Hypothalamus (tissue), 51 donors: ENCODE data around the gene UPP1.
A peak's percentile ranks its signal among the peaks of the same experiment; 100 is the strongest.
"Not testable (repeated sequence)": the region's sequence is repeated elsewhere in the genome, so short reads cannot be mapped to it uniquely, and the experiment has no call there.

ENCODE experiments used
- DNase-seq, 51 donors: peaks; one replicate each; lab custom pipeline; 2025; lab: John Stamatoyannopoulos, UW

Gene UPP1

DNA sequence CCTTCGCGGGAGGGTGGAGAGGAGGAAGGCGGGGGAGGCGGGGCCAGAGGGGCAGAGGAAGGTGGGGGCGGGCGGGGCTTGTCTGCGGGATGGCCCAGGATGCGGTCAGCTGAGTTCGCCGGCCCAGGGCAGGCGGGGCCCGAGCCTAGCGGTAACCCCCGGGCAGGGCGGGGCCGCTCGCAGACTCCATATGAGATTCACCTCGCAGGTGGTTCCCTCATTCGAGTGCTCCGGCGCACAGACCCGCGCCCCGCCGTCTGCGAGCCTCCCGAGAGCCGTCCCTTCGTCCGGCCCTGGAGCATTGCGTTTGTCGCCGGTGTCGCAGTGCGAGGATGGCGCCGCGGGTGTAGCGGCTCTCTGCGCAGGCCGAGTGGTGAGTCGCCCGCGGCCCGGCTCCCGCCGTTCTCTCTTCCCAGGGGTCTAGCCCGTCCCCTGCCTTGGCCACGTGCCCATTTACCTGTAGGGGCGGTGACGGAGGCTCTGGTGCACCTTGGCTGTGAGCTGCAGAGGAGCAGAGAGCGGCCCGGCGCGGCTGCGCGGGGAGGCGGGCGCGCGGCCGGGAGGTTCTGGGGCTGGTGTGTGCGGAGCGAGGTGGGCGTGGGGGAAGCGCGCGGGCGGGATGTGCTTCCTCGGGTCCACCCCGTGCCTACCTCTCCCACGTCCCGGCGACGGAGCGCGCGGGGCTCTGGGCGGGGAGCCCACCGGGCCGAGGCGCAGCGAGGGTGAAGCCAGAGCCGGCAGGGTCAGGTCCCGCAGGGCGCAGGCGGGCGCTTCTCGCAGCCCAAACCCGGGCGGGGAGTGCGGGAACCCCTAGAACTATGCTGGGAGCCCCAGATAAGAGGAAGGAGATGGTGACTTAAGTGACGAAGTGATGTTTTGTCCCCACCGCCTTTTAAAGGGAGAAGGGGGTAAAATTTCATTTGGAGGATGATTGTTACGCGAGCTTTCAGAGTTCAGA lies at the start of gene UPP1:
UPP1 (plus strand) TSS at position 220 of the 958 bp plus-strand sequence. CDS start 5,519 bp downstream, outside the sequence.
- peak in 50 of 51 donors; percentile 23 to 88 (median 68) for DNase-seq

- DNase-seq, result no peak
Measured at GRCh38 chr7:48040944-48041652, 48.0 kb upstream of the UPP1 start.

- peak in 1 of 51 donors; percentile 16 for DNase-seq
Measured at GRCh38 chr7:48041653-48041970, 47.5 kb upstream of the UPP1 start.

DNA sequence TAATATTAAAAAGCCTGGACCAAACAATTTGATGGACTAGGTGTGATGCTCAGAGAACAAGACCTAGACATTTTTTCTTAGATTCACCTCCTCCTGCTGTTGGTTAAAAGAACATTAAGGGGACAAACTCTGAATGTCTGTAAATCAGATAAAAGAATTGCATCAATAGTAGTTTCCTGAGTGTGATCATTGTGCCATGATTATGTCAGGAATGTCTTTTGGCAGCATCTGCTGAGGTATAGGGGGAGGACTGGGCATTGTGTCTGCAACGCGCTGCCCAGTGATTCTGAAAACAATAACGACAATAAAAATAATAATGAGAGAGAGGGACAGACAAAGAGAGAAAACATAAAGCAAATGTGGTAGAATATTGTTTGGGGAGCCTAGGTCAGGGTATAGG lies 46.8 kb upstream of the UPP1 start:
- no peak for DNase-seq

- no peak for DNase-seq
Measured at GRCh38 chr7:48042636-48043035, 46.4 kb upstream of the UPP1 start.

- no peak for DNase-seq
Measured at GRCh38 chr7:48045195-48045765, 43.8 kb upstream of the UPP1 start.

DNA sequence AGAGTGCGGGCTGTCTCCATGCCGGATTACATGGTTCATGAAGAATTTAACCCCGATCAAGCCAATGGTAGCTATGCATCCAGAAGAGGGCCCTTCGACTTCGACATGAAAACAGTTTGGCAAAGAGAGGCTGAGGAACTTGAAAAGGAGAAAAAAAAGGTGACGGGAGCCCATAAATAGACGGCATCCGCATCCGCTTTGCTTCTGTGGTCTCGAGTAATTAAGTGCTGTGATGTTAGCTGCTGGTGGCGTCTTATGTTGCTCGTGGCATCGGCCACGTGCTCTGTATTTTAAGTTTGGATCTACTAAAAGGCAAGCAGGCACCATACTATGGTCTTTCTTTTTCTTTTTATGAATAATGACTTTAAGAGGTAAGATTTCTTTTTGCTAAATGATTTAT lies 42.6 kb upstream of the UPP1 start:
- no peak for DNase-seq

DNA sequence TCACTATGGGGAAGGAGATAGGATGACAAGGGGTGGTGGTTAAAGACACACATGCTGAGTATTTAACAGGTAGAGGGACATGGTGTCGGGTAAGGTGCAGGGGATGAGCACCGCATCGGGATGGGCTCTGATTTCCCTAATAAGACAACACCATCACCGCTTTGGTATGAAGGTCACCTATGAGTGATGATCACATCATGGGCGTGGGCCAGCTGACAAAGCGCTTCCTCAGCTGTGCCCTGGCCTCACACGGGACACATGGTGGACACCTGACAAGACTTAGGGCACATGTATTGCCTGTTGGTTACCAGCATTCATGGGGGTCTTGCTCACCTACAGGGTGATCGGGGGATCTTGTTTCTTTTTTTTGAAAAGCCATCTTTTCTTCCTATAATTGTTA lies 41.0 kb upstream of the UPP1 start:
- no peak for DNase-seq

DNA sequence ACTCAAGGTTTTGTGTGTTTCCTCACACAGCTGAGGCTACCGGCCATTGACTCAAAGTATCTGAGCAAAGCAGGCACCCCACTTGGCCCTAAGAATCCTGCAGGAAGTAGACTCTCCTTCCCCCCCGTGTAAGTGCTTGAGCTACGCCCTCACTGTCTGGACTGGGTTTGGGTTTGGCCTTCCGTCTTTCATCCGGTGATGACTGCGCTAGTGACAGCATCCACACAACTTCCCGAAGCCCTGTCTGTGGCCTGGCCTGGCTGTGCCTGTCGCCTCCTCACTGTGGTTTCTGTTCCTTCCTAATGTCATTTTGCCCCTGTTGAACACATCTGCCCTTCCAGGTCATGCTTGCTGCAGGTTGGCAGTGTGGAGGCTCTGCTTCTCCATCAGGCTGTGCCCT lies 39.2 kb upstream of the UPP1 start:
- no peak for DNase-seq

- DNase-seq, result no peak
Measured at GRCh38 chr7:48052748-48053147, 36.3 kb upstream of the UPP1 start.

DNA sequence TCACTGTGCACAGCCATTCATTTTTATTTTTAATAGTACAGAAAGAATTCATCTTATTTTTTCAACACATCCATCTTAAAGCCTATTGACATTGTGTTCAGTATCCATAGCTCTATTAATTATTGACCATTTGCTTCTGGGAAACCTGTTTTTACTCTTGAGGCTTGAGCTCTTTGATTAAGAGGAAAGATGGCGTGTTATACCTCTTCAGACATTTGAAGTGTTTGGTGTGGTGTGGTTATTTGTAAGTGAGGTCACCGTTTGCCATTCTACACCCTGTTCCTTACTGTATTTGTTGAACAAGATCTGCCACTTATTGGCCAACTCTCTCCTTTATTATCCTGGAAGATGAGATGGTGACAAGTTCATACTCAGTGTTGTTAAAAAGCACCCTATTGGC lies 35.3 kb upstream of the UPP1 start:
- no peak for DNase-seq

GRCh38 chr7:48058990-48059389 lies 30.1 kb upstream of the UPP1 start:
- no peak for DNase-seq

- no peak for DNase-seq
Measured at GRCh38 chr7:48059706-48060105, 29.4 kb upstream of the UPP1 start.

- DNase-seq, result no peak
Measured at GRCh38 chr7:48063985-48064384, 25.1 kb upstream of the UPP1 start.

DNA sequence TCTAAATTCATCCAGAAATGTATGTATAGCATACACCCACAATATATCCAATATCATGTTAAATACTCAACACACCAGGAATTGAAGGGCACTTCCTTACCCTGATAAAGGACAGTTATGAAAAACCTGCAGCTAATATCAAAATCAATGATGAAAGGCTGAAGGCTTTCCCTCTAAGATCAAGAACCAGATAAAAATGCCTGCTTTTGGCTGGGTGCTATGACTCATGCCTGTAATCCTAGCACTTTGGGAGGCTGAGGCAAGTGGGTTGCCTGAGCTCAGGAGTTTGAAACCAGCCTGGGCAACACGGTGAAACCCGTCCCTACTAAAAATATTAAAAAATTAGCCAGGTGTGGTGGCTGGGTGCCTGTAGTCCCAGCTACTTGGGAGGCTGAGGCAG lies 21.6 kb upstream of the UPP1 start:
- no peak for DNase-seq

DNA sequence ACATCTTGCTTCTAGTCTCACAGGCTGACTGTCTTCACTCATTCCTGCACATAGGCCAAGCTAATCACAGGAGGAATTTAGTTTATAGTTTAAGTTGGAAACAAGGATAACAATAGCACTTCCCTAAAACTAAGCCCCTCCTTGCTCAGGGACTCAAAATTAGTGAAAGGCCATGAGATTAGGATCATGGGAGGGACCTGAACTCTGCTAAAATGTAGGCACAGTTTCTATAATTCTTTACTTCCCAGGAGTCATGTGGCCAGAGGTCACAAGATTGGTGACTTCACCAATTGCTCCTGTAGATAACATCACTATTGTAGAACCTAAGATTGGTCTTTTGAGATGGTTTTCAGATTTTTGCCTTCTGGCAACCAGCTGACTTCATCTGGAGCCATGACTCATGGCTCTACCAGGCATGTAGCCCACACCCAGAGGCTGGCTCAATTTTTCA lies 14.8 kb upstream of the UPP1 start:
- DNase-seq, result no peak

DNA sequence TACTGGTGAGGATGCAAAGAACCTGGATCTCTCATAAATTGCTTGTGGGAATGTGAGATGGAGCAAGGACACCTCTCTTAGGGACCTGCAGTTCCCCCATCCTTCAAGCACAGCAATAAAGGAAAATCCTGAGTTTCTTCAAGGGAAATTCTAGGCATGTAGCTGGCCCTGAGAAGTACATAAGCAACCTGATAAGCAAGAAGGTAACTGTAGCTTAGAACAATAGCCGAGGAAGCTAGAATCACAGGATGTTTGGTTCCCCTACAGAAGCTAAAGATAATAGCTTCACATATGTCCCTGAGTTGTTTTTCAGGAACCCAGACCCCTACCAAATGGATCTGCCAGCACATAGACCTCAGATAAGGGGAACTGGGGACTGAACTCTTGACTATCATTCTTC lies 11.6 kb upstream of the UPP1 start:
- no peak for DNase-seq

DNA sequence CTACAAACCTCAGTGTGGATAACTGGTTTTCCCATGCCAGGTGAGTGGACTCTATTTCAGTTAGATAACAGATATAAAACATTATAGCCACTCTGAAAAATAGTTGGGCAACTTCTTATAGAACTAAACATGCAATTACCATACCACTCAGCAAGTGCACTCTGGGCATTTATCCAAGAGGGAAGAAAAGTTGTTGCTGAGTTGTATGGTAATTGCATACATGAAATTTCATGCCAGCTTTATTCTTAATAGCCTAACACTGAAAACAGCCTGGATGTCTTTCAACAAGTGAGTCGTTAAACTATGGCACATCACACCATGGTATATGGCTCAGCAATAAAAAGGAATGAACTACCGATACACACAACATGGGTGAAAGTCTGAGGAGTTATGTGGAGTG lies 10.6 kb upstream of the UPP1 start:
- DNase-seq, result no peak

- DNase-seq, result not testable (repeated sequence)
Measured at GRCh38 chr7:48082378-48082777, 6.7 kb upstream of the UPP1 start.

DNA sequence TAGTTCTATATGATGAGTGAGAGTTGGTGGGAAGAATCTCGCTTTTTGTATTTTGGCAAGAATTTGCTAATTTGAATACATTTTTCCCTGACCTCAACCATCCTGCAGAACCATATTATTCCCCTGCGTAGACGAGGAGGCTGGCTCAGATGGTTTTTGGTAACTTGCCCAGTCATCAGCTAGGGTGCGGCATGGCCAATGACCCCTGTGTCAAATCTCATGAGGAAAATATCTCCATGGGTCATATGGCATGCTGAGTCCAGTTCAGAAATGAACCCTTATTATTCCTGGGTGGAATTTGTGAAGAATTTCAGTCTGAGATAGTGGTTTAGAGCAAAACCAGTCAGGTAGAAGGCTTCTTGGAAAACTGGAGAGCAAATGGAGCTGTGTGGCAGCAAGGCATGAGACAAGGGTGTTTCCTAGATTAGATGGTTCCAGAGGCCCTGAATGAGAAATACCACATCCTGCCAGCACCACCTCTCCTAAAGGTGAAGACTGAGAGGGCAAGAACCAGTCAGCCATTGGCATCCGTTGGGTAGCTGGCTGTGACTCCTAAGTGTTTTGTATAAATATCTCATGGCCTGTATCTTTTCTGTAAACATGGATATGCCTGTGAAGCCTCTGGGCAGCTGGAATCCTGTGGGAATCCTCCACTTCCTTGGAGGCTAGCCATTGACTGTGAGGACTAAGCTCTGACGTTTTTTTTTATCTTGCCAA lies 5.8 kb upstream of the UPP1 start:
- no peak for DNase-seq
